Keratinocyte (primary cell): ENCODE results near the gene TMEM184A. TPM values are rescaled to one million over a fixed set of nuclear protein-coding genes. Genes with fewer than 3 reads are reported as not detected.

Experiments
- DNase-seq: peaks from one replicate; pipeline ENCODE4 v3.0.0-alpha.2; 2011; ENCODE audit warnings: low read depth, missing footprints, low spot score
- FAIRE-seq: peaks from 2 replicates; lab custom pipeline; 2011; peaks lifted over from hg19 to GRCh38; lab: Jason Lieb, UNC
- H2AFZ ChIP-seq: 2 replicates; pipeline ENCODE4 v1.6.0; 2012; ENCODE audit warnings: low read length, control low read depth, inconsistent platforms; ENCODE audit not compliant: control insufficient read depth
- H3K27ac ChIP-seq: 2 replicates; pipeline ENCODE4 v1.5.1; 2011; ENCODE audit warnings: low read length; ENCODE audit not compliant: control insufficient read depth, insufficient read depth
- H3K27me3 ChIP-seq: 3 replicates; pipeline ENCODE4 v1.6.0; 2011; ENCODE audit warnings: low read length; ENCODE audit not compliant: control insufficient read depth, insufficient read depth; ENCODE audit errors: extremely low read depth
- H3K36me3 ChIP-seq, 2 experiments: 2 replicates in 1 of 2; 3 replicates in 1 of 2; pipeline ENCODE4 v1.5.1; 2011; ENCODE audit warnings: low read length in 2 of 2, mild to moderate bottlenecking in 1 of 2; ENCODE audit not compliant: control insufficient read depth in 2 of 2, insufficient read depth in 2 of 2; ENCODE audit errors: extremely low read depth in 1 of 2
- H3K4me1 ChIP-seq: 3 replicates; pipeline ENCODE4 v1.5.1; 2011; ENCODE audit warnings: low read length; ENCODE audit not compliant: control insufficient read depth, insufficient read depth; ENCODE audit errors: extremely low read depth
- H3K4me2 ChIP-seq: 3 replicates; pipeline ENCODE4 v1.6.0; 2011; ENCODE audit warnings: low read depth, low read length; ENCODE audit not compliant: control insufficient read depth, insufficient read depth; ENCODE audit errors: extremely low read depth
- H3K4me3 ChIP-seq, 3 experiments: fragments of 200-600 bp in 1 of 3; sonication (generic) in 1 of 3; 2 replicates in 2 of 3; 3 replicates in 1 of 3; pipeline ENCODE4 v1.5.1; 2011 to 2016; ENCODE audit warnings: low read length in 3 of 3, mild to moderate bottlenecking in 3 of 3, control low read depth in 2 of 3, inconsistent platforms in 1 of 3, low read depth in 1 of 3, mixed read lengths in 1 of 3, mixed run types in 1 of 3, moderate library complexity in 1 of 3; ENCODE audit not compliant: control insufficient read depth in 2 of 3, insufficient read depth in 2 of 3; ENCODE audit errors: extremely low read depth in 1 of 3
- H3K79me2 ChIP-seq: 2 replicates; pipeline ENCODE4 v1.6.0; 2012; ENCODE audit warnings: low read length; ENCODE audit not compliant: control insufficient read depth, insufficient read depth
- H3K9ac ChIP-seq: 3 replicates; pipeline ENCODE4 v1.6.0; 2011; ENCODE audit warnings: low read length; ENCODE audit not compliant: control insufficient read depth, insufficient read depth; ENCODE audit errors: extremely low read depth
- H3K9me1 ChIP-seq: 3 replicates; pipeline ENCODE4 v1.6.0; 2011; ENCODE audit warnings: low read length; ENCODE audit not compliant: control insufficient read depth, insufficient read depth; ENCODE audit errors: extremely low read depth
- H3K9me3 ChIP-seq: 2 replicates; pipeline ENCODE4 v1.5.1; 2012; ENCODE audit warnings: low read depth, low read length; ENCODE audit not compliant: control insufficient read depth
- H4K20me1 ChIP-seq: 3 replicates; pipeline ENCODE4 v1.6.0; 2011; ENCODE audit warnings: low read length; ENCODE audit not compliant: control insufficient read depth, insufficient read depth; ENCODE audit errors: extremely low read depth
- CTCF ChIP-seq, 3 experiments: IDR thresholded peaks in 1 of 3; conservative IDR thresholded peaks in 1 of 3; optimal IDR thresholded peaks in 1 of 3; 2 replicates in 2 of 3; 3 replicates in 1 of 3; pipeline versions ENCODE3 to v1.5.1; 2011; ENCODE audit warnings: low read length in 3 of 3, mild to moderate bottlenecking in 3 of 3, moderate library complexity in 2 of 3, control low read depth in 1 of 3, inconsistent platforms in 1 of 3; ENCODE audit not compliant: insufficient read depth in 2 of 3; ENCODE audit errors: extremely low read depth in 1 of 3
- EZH2 ChIP-seq: IDR thresholded peaks from one replicate; pipeline ENCODE4 v1.6.1; 2012; ENCODE audit warnings: inconsistent platforms, mild to moderate bottlenecking, low read length, moderate library complexity
- dilution Hi-C: fragments of 300-500 bp; cut with MboI; formaldehyde crosslinking; loops from one replicate; pipeline ENCODE4 v1.7.0; 2020; ENCODE audit warnings: low sequenced_read_pairs; ENCODE audit not compliant: extremely low pct_ligation_motif_present
- polyA plus RNA-seq, 5 experiments: library from polyadenylated mRNA; depleted of rRNA in 3 of 5; stranded (reverse) in 3 of 5; stranded (forward) in 1 of 5; unstranded in 1 of 5; fragments of >200 nt; gene quantifications; 1 replicate in 1 of 5; 2 replicates in 3 of 5; 3 replicates in 1 of 5; pipeline versions ENCODE4 v1.2.1 to v1.2.3, GENCODE V29; 2011 to 2012; ENCODE audit warnings: missing spikeins in 2 of 5, low read depth in 1 of 5, low replicate concordance in 1 of 5

Gene TMEM184A
- polyA plus RNA-seq, 1 donor (not counting 4 experiments of a cell fraction or from before 2014, with no cell fraction given): 2.9 TPM

GRCh38 chr7:1512781-1513656, 43.0 kb downstream of the TMEM184A start:
- peak overlapping the region; percentile 69 for H2AFZ ChIP-seq
- H3K27me3 ChIP-seq: no peaks in the 10 kb centered on the region
- H3K9me1 ChIP-seq: no peaks in the 10 kb centered on the region
- TF ChIP-seq EZH2 (no peak), CTCF (optimal IDR thresholded peaks at IDR 0.05 in 1 of 3, IDR thresholded peaks at IDR 0.05 in 1 of 3, conservative IDR thresholded peaks at IDR 0.05 in 1 of 3; ENCODE audit: extremely low read depth in 1 of 3, insufficient read depth in 2 of 3, low read length in 3 of 3) (no peak)
- peak; percentile 95 for FAIRE-seq
- H3K27ac ChIP-seq: peak overlapping the region; percentile 43
- peak overlapping the region in 1 of 3 experiments; percentile 34 for H3K4me3 ChIP-seq
- no peaks in the 10 kb centered on the region for H3K79me2 ChIP-seq
- peak overlapping the region; percentile 62 for H3K4me2 ChIP-seq
- no peaks in the 10 kb centered on the region for H3K9me3 ChIP-seq
- no peaks in the 10 kb centered on the region for H3K36me3 ChIP-seq
- H4K20me1 ChIP-seq: no peaks in the 10 kb centered on the region
- H3K9ac ChIP-seq: peak overlapping the region; percentile 47
- dilution Hi-C loops: no loop called here
- peaks cover 13% of the 10 kb centered on the region for H3K4me1 ChIP-seq
- DNase-seq: peak; percentile 36

GRCh38 chr7:1511444-1512422, 44.3 kb downstream of the TMEM184A start:
- no peak for DNase-seq
- Histone ChIP-seq H4K20me1 (no peaks in the 10 kb centered on the region), H3K79me2 (no peaks in the 10 kb centered on the region), H3K4me2 (no peak overlapping the region), H3K4me3 (no peak overlapping the region), H3K9me1 (no peaks in the 10 kb centered on the region), H3K27me3 (no peaks in the 10 kb centered on the region), H2AFZ (no peak overlapping the region), H3K9me3 (no peaks in the 10 kb centered on the region), H3K27ac (no peak overlapping the region), H3K9ac (no peak overlapping the region), H3K4me1 (peaks cover 16% of the 10 kb centered on the region), H3K36me3 (no peaks in the 10 kb centered on the region)
- no peak for FAIRE-seq
- dilution Hi-C loops: no loop called here
- TF ChIP-seq CTCF (optimal IDR thresholded peaks at IDR 0.05 in 1 of 3, IDR thresholded peaks at IDR 0.05 in 1 of 3, conservative IDR thresholded peaks at IDR 0.05 in 1 of 3; ENCODE audit: extremely low read depth in 1 of 3, insufficient read depth in 2 of 3, low read length in 3 of 3) (no peak), EZH2 (no peak)
